Head of caudate nucleus (tissue), 42 donors: Measurements from ENCODE around the gene SERGEF.

Source experiments
- DNase-seq, 42 donors: peaks; one replicate each; pipeline versions ENCODE4 v3.0.0 to v3.0.0-alpha.2; 2020 to 2021; ENCODE audit warnings: mixed read lengths in 7 of 42
- intact Hi-C: fragments of 100-400 bp; cut with DNase I; formaldehyde crosslinking; loops from one replicate; pipeline ENCODE4 v1.15.0; 2022

The SERGEF gene

DNA sequence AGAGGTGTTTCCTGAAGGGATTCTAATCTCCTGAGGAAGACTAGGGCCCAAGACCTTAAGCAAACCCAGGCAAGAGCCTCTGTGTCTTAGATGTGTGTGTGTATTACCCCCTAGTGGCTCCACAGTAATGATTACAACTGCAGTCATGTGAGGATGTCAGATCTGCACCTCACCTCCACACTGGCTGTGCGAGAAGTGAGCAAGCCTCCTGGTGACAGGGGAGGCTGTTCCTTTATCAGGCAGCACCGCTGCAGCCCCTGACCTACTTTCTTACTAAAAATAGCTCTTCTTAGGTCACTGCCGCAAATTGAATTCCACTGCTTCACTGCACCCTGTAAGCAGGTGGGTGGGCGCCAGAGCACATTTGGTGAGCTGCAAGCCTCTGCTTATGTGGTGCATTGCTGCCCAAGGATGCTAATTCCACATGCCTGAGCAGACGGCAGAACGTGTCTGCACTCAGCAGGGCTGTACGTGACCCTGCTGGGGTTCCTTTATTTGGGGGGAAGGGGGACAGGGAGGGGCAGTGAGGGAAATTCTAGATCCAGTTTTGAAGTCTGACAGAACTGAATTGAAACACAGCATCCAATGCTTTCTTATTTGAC, 165.9 kb downstream of the SERGEF start:
- peak in 36 of 42 donors; percentile 9 to 79 (median 45) for DNase-seq

DNA sequence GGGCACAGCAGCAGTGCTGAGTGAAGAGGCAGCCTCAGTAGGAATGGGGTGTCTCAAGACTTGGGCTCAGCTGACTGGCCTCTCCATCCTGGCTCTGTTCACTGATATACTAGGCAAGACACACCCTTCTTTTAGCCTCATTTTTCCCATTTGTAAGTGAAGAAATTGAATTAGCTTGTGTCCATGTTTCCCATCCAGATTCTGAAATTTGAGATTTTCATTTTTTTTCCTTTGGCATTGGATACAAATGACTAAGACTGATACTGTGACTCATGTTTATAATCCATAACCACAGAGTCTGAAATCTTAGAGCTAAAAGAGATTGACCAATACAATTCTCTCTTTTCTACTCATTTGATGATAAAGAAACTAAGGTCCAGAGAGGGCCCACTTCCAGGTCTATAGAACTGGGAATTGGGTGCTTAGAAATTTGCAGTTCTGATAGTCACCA, 167.4 kb downstream of the SERGEF start:
- intact Hi-C loops: no loop called here
- DNase-seq: no peak

More for the DNA sequence above, 165.9 kb downstream of the SERGEF start:
- intact Hi-C loops: no loop called here

DNA sequence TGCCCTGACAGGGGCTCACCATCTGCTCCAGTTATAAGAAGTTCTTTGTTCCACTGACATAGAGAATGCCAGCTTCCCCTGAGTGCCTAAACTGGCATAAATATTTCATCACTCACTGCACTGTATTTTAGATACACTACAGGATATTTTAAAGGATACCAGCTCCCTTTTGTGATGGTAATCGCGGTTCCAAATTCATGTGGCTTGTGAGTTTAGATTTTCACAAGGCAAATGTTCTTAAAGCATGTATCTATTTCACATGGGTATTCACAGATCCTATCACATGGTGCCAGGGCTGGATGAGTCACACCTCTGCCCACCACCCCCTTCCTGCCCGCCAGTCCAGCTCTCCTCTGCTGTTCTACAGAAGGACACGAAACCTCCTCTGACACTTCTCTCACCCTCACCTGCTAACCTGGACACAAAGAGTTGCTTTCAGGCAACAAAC, 172.7 kb downstream of the SERGEF start:
- DNase-seq: no peak
- intact Hi-C loops: no loop called here

DNA sequence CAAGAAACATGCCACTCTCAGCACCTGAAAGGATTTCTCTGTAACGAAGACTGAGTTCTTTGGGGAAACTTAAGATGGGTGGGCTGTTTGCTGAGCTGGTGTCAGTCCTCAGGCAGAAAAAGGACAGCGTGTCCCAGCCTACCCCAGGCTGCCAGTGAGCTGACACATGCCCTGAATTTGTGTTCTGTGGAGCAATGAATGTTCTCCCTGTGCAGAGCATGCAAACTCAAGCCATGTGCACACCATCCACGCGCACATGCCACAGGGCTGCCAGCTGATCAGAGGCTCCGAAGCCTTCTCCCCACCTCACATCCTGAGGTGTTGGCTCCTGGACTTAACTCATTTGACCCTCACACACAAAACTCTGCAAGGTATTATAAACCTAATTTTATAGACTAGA, 173.4 kb downstream of the SERGEF start:
- intact Hi-C loops: no loop called here

DNA sequence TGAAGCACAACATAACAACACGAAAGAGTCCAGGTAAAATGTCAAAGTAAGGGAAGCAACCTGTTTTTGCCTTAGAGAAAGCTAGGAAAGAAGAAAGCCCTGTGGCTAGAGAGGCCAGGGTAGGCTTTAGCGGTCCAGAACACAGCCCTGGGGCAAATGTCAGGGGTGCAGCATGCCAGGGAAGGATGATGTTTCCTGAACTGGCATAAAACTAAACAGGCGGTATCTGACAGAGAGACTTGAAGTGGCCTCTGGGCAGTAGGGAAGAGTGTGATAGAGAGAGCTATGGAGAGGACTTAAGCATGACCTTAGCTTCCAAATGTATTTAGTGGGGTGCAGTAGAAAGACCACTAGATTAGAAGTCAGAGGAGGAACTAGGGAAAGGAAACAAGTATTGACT, 174.7 kb downstream of the SERGEF start:
- intact Hi-C loops: no loop called here
- no peak for DNase-seq

More for the DNA sequence above, 173.4 kb downstream of the SERGEF start:
- DNase-seq: peak in 17 of 42 donors; percentile 7 to 65 (median 20)

DNA sequence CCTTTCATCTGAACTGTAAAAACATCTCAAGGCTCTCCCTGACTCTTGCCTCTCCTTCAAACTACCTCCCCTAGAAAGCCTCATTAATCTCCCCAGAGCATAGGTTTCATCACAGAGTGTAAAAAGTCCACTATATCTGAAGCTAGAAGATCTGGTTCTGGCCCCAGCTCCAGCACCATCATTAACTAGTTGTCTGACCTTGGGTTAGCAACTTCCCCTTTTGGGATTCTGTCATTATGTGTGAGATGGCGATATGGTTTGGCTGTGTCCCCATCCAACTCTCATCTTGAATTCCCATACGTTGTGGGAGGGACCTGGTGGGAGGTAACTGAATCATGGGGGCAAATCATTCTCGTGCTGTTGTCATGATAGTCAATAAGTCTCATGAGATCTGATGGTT, 181.0 kb downstream of the SERGEF start:
- no peak for DNase-seq
- intact Hi-C loops: no loop called here

DNA sequence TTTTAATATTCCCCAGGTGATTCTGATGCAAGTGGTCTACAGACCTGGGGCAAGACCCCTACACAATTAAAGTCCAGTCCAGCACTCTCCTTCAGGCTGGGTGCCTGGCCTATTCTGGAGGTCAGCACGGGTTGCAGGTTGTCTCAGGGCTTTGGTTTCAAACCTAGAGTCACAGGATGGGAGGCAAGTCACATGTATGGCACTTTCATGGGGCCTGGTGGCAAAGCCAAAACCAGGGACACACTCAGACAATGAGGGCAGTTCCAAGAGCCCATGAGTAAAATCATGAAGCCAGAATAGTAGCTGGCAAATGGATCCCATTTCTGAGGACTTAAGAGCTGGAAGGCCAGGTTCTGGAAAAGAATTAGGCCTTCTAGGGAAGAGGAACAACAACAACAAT, 181.6 kb downstream of the SERGEF start:
- no peak for DNase-seq

DNA sequence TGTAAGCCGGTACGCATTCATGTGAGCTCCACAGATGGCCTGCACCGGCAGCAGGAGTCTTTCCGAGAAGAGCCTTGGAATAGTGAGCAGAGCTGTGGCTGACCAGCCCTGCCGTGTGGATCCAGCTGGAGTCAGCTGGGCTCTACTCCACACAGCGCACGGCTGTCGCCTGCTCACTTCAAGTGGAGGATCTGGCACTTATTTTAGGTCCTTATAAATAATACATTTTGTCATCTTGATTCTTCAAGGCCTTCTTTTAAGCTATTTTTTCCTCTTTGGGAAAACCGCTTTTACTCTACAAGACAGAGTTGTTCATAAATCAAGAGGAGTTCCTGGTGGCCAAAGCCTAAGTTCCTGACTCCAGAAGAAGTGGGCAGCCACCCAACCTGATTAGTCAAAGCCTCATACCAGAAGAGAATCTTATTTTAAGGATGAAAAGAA, 184.5 kb downstream of the SERGEF start:
- DNase-seq: peak in 14 of 42 donors; percentile 10 to 73 (median 32)
- intact Hi-C loops: no loop called here

More for the DNA sequence above, 181.6 kb downstream of the SERGEF start:
- intact Hi-C loops: no loop called here

DNA sequence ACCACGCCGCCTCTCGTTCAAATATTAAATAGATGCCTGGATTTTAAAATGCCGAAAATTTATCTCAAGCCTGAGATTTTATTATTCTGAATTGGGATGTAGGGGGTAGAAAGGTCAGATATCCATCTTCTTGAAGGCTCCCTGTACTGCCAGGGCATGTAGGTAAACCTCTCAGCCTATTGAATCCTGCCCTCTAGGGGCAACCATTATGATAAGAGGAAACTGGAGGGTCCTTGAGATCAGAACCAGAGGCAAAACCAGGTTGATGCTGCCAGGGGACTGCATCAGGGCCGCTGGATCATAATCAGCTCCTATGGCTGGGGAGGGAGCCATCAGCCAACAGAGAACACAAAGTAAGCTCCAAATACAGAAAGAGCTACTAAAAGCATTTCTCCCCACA, 185.8 kb downstream of the SERGEF start:
- DNase-seq: no peak
- intact Hi-C loops: no loop called here

DNA sequence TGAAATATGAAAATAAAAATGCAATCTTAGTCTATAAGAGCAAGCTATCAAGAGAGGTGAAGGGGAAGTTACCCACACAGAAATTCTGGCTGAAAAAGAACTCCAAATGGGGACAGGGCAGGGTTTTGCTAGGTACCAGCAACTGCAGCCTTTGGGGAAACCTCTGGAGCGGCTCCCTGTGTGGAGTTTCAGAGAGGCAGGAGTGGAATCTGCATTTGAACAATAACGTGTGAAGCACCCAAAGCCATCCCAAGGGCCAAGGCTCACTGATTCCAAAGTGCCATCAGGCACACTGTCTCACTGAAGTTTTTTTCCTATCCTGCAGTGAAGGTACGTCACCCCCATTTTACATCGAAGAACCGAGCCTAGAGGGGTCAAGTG, 190.5 kb downstream of the SERGEF start:
- no peak for DNase-seq
- intact Hi-C loops: no loop called here

DNA sequence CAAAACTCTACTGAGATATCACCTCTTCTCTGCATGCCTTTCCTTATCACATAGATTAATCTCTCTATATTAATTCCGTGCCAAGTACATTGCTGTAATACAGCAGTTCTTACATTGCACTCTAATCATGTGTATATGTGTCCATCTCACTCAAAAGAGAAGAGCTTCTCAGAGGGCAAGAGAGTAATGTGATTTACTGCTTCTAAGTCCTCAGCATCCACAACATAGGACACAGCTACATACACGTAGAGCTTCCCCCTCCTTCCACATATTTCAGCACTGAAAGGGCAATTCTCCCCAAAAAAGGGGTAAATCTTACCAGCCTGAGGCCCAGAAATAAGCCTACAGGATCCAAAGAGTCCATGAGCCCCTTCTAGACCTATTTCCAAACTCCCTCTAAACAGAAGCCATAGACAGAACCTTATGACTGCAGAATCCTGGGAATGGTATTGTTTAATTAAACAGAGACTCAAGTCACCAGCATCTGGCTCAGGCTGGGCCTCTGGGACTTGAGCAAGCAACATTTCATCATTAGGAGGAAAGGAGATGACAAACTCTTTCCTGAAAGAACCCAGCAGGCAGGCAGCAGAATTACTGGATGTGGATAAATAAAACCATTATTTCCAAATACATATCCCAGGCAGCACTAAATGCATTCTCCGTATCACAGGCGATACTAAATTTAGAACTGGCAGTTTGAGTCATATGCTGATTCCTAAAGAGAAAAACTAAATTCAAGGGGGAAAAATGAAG, 191.0 kb downstream of the SERGEF start:
- peak in 2 of 42 donors; percentile 42 to 58 for DNase-seq
- intact Hi-C loops: no loop called here

DNA sequence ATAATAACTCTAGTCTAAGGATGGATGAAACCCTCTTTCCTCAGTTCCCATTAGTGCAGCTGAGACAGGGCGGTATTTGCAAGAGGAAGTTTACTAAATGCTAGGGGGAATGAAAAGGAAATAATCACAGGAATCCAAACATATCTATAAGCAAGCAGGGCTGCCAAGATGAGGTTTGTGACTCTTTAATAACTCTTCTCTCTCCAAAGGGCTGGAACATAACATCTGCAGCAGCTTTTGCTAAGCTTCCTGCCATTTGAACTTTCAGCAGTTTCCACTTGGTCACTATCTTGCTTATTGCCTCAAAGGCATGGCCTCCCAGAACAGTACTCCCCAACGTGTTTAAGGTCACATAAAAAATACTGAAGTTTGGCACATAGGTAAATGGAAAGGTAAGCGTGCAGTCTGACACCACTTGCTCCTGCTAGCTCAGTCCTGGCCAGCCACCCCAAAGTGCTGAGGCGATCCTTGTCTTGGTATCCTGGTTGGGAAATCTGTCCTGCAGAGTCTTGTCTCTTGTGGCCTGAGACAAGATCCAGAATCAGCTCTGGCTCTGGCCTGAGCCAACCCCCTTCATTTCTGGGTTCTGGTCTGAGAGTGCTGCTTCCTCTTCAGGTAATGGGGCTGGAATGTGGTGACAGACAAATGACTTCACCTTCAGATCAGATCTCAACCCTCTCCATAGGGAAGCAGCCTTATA, 196.5 kb downstream of the SERGEF start:
- no peak for DNase-seq

DNA sequence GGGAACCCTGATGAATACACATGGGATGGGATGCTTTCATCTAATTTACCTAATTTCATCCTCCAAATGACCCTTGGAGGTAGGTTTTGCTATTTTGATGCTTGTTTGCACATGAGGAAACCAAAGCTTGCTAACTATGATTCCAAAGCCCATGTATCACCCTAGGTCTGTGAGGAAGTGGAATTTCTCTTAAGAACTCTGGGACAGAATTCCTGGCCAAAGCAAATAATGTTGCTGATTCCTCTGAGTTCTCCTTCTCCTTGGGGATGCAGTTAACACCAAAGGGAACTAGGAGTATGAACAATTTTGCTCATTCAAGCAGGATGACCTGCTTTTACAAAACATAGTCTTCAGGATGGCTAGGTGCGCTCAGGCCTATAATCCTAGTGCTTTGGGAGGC, 198.3 kb downstream of the SERGEF start:
- intact Hi-C loops: no loop called here
- DNase-seq: no peak

More for the DNA sequence above, 196.5 kb downstream of the SERGEF start:
- intact Hi-C loops: no loop called here

DNA sequence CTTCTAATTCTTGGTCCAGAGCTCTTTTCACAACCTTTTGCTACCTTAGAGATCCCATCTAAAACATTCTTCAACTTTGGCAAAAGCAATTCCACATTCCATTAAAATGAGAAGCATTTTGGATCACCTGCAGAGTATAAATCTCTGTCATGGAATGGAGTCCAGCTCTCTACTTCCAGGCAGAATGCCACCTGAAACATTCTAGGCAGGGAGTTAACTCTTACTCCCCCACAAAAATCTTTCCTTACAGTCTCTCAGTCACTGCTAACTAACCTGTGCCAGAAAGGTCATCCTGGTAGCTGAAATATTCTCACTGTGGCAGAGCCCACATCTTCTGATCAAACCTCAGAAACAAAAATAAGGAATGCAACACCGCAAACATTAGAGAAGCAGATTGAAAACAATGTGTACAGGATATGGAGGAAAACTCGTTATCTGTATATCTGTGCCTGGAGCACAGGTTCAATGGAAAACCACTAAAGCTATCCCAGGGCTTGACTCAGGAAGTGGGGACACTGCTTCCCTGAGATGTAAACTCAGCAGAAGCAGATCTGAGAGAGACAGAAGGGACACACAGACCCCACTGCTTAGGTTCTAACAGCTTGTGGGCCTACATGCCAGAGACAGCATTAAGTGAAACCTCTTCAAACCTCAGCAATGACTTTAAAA, 199.3 kb downstream of the SERGEF start:
- DNase-seq: no peak
- intact Hi-C loops: no loop called here

DNA sequence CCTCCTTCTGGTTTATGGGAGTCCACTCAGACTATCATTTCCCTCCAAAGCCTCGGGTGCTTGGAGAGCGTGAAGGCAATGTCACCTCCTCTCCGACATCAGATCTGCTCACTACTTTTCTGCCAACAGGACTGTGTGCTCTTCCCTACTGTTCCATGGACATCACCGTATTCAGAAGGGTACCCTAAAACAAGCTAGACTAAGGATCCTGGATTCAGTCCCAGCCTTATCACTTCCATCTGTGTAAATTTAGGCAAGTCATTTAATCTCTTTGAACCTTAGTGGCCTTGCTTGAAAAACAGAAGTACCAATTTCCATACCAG, 200.0 kb downstream of the SERGEF start:
- intact Hi-C loops: no loop called here
- no peak for DNase-seq

DNA sequence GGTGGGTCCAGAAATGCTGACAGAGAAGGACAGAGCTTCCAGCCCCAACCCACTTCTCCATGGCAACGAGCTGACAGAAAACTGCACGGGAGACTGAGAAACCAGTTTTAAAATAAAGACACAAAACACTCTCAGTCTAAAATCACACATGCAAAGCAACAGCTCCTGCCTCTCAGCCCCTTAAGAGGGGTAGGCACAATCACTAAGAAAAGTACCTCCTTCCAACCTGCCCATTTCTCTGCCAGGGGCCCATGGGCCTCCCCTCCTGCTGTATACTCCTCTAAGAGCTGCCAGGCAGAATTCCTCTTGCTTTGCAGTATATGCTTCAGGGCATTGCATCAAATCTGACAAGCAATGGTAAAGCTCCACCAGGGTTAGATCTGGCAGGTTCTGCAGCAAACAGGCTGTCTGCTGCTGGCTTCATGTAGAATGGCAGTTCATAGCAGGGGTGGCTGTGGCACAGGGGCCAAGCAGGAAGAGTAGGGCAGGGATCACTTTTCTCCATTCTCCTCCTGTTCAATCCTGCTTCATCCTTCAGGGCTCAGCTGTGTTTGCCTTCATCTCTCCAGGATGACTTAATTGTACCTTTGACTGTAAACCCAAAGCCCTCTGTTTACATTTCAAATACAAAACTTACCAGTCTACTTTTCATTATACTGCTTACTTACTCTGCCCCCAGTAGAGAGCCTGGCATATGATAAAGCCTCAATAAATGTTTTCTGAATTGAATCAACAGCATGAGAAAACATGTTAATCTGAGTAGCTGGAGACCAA, 200.6 kb downstream of the SERGEF start:
- DNase-seq: peak in 2 of 42 donors; percentile 20 to 40
- intact Hi-C loops: no loop called here

DNA sequence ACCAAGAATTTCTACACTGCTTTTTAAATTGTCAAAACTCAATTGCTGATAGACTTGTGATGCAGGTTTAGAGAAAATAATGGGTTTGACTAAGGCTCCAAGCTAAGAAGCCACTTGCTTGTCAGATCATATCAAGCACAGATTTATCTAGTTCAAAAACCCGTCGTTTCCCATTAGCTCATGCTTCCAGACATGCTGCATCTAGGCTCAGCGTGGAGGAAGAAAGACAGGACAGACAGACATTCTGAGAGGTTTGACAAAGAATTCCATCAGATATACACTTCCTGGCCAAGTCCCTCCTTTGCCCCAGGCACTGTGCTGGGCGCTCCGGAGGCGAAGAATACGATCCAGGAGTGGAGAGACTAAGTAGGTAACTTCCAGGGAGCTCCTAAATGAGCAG, 201.5 kb downstream of the SERGEF start:
- intact Hi-C loops: no loop called here
- no peak for DNase-seq

DNA sequence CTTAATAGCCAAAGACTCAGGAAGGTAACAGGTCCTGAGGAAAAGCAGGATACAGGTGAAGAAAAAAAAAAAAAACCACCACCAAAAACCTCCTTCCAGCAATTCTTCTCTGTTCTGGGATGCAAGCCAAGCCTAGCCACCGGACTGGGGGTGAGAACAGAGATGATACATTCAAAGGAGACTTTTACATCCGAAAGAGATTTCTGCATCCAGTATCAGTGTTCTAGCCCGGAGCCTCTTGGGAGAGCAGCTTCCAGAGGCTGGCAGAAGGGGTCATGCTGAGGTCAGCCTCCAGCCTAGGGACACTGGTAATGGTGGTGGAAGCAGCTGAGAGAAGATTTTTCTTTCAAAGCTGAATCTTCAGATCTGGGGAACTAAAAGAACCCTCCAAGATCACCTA, 202.1 kb downstream of the SERGEF start:
- intact Hi-C loops: no loop called here
- peak in 1 of 42 donors; percentile 48 for DNase-seq

DNA sequence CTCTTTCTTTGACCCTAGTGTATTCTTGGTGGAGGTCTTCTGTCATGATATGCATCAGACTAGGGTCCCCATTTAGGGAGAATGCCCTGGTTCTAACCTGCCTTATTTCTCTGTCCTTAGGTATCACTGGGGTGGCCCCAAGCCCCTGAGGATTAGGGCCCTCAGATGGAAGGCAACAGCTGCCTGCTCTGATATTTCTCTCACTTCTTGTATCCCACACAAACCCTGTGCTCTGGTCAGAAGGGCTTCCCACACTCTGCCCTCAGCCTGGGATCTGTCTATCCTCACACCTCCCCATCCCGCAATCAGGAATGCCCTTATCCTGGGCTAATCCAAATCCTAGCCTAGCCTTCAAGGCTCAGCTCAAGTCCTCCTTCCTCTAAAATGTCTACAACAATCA, 202.8 kb downstream of the SERGEF start:
- intact Hi-C loops: no loop called here
- DNase-seq: no peak
